Measurements from ENCODE around the gene ZHX3. TPM values are rescaled to one million over a fixed set of nuclear protein-coding genes. Genes with fewer than 3 reads are reported as not detected.

Gene ZHX3
- total and polyA plus RNA-seq, 2 of the 13 experiments (the other 11 are each of a cell fraction or from before 2014, with no cell fraction given): 8.4 to 11.7 TPM

DNA sequence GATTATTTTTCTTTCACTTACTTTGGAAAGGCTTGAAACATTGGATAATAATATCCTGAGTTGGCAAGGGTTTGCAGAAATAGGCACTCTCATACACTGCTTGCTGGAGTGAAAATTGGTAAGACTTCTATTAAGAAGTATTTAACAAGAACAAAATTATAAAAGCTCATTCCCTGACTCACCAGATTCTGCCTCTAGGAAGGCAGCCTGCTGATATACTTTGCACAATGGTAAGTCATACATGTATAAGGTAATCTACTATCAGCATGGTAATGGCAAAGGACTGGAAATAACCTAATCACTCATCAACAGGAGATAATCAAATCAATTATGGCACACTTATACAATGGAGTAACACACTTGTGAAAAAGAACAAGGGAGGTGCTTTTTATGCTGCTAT, 94.4 kb downstream of the ZHX3 start:
- Histone ChIP-seq H3K9me3 (ENCODE audit: low read length) (no peaks in the 10 kb centered on the region), H3K4me3 (replicated peaks in 1 of 3; ENCODE audit: insufficient read depth in 1 of 3, low read depth in 2 of 3, low read length in 3 of 3) (no peak overlapping the region), H3K79me2 (ENCODE audit: insufficient read depth, low read length) (no peaks in the 10 kb centered on the region), H3K4me1 (ENCODE audit: insufficient read depth, low read length) (no peaks in the 10 kb centered on the region), H2AFZ (ENCODE audit: low read length) (no peak overlapping the region), H3K4me2 (ENCODE audit: low read depth, low read length) (no peak overlapping the region), H3K36me3 (replicated peaks in 1 of 2; ENCODE audit: control insufficient read depth in 1 of 2, insufficient read depth in 2 of 2, low read length in 2 of 2) (no peaks in the 10 kb centered on the region), H3K9ac (ENCODE audit: insufficient read depth, low read depth, low read length) (no peak overlapping the region), H4K20me1 (ENCODE audit: insufficient read depth, low read length) (no peaks in the 10 kb centered on the region), H3K27me3 (ENCODE audit: control insufficient read depth in 1 of 2, insufficient read depth in 2 of 2, low read length in 2 of 2) (no peaks in the 10 kb centered on the region), H3K27ac (ENCODE audit: extremely low read length, insufficient read depth, low read length) (no peak overlapping the region)
- in situ Hi-C loops (cut with HindIII; ENCODE audit: extremely low pct_ligation_motif_present, low pct_unique_long_range_greater_than_20kb): no loop called here
- no TSS peak for BruUV-seq (replicated peaks)
- FAIRE-seq (no peak), DNase-seq (ENCODE audit: low spot score) (no peak), ATAC-seq (no peak)
- intact Hi-C loops (cut with micrococcal nuclease; ENCODE audit: unreplicated experiment): no loop called here
- TF ChIP-seq ZNF552 (CRISPR knock-in tag; IDR thresholded peaks at IDR 0.05; ENCODE audit: borderline replicate concordance): no peak
- TF ChIP-seq ZNF703 (CRISPR knock-in tag; IDR thresholded peaks at IDR 0.05; ENCODE audit: borderline replicate concordance): no peak
- no peak for TF ChIP-seq ATM (IDR thresholded peaks at IDR 0.05; ENCODE audit: borderline replicate concordance)
- TF ChIP-seq SMARCC2 (IDR thresholded peaks at IDR 0.05): no peak
- no peak for TF ChIP-seq ZKSCAN1 (IDR thresholded peaks at IDR 0.05; ENCODE audit: low read length)
- TF ChIP-seq ZFP36L1 (CRISPR knock-in tag; IDR thresholded peaks at IDR 0.05): no peak
- no peak for TF ChIP-seq ZNF33B (CRISPR knock-in tag; IDR thresholded peaks at IDR 0.05)
- no peak for TF ChIP-seq ZFP82 (CRISPR knock-in tag; IDR thresholded peaks at IDR 0.05; ENCODE audit: borderline replicate concordance)
- TF ChIP-seq TOPORS (CRISPR knock-in tag; IDR thresholded peaks at IDR 0.05): no peak
- TF ChIP-seq, protein P1, sequence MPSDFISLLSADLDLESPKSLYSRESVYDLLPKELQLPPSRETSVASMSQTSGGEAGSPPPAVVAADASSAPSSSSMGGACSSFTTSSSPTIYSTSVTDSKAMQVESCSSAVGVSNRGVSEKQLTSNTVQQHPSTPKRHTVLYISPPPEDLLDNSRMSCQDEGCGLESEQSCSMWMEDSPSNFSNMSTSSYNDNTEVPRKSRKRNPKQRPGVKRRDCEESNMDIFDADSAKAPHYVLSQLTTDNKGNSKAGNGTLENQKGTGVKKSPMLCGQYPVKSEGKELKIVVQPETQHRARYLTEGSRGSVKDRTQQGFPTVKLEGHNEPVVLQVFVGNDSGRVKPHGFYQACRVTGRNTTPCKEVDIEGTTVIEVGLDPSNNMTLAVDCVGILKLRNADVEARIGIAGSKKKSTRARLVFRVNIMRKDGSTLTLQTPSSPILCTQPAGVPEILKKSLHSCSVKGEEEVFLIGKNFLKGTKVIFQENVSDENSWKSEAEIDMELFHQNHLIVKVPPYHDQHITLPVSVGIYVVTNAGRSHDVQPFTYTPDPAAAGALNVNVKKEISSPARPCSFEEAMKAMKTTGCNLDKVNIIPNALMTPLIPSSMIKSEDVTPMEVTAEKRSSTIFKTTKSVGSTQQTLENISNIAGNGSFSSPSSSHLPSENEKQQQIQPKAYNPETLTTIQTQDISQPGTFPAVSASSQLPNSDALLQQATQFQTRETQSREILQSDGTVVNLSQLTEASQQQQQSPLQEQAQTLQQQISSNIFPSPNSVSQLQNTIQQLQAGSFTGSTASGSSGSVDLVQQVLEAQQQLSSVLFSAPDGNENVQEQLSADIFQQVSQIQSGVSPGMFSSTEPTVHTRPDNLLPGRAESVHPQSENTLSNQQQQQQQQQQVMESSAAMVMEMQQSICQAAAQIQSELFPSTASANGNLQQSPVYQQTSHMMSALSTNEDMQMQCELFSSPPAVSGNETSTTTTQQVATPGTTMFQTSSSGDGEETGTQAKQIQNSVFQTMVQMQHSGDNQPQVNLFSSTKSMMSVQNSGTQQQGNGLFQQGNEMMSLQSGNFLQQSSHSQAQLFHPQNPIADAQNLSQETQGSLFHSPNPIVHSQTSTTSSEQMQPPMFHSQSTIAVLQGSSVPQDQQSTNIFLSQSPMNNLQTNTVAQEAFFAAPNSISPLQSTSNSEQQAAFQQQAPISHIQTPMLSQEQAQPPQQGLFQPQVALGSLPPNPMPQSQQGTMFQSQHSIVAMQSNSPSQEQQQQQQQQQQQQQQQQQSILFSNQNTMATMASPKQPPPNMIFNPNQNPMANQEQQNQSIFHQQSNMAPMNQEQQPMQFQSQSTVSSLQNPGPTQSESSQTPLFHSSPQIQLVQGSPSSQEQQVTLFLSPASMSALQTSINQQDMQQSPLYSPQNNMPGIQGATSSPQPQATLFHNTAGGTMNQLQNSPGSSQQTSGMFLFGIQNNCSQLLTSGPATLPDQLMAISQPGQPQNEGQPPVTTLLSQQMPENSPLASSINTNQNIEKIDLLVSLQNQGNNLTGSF (CRISPR knock-in tag; IDR thresholded peaks at IDR 0.05): no peak
- no peak for TF ChIP-seq ZNF296 (CRISPR knock-in tag; conservative IDR thresholded peaks at IDR 0.05)
- TF ChIP-seq, protein P2, sequence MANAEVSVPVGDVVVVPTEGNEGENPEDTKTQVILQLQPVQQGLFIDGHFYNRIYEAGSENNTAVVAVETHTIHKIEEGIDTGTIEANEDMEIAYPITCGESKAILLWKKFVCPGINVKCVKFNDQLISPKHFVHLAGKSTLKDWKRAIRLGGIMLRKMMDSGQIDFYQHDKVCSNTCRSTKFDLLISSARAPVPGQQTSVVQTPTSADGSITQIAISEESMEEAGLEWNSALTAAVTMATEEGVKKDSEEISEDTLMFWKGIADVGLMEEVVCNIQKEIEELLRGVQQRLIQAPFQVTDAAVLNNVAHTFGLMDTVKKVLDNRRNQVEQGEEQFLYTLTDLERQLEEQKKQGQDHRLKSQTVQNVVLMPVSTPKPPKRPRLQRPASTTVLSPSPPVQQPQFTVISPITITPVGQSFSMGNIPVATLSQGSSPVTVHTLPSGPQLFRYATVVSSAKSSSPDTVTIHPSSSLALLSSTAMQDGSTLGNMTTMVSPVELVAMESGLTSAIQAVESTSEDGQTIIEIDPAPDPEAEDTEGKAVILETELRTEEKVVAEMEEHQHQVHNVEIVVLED (CRISPR knock-in tag; IDR thresholded peaks at IDR 0.05; ENCODE audit: borderline replicate concordance): no peak
- TF ChIP-seq REXO4 (CRISPR knock-in tag; IDR thresholded peaks at IDR 0.05; ENCODE audit: borderline replicate concordance): no peak
- no peak for TF ChIP-seq POGZ (CRISPR knock-in tag; IDR thresholded peaks at IDR 0.05)
- TF ChIP-seq MEIS1 (CRISPR knock-in tag; IDR thresholded peaks at IDR 0.05; ENCODE audit: borderline replicate concordance): no peak
- POLR2A ChIA-PET: no interaction called here
- CTCF ChIA-PET (ENCODE audit: low intra/inter-chr PET ratio, low total read pairs): no interaction called here
